Fibroblast of lung (primary cell): Measurements from ENCODE around the gene SLC35B4.

Experiments
- CTCF ChIP-seq, 2 donors: IDR thresholded peaks in 1 of 2; conservative IDR thresholded peaks in 1 of 2; 1 replicate in 1 of 2; 2 replicates in 1 of 2; pipeline ENCODE4 v1.5.1; 2011 to 2012; ENCODE audit warnings: low read length in 2 of 2, control low read depth in 1 of 2, inconsistent platforms in 1 of 2, low read depth in 1 of 2, mild to moderate bottlenecking in 1 of 2
- EZH2 ChIP-seq: IDR thresholded peaks from 2 replicates; pipeline ENCODE4 v1.5.1; 2012; ENCODE audit warnings: low read length, control low read depth, mild to moderate bottlenecking; ENCODE audit errors: missing control alignments

DNA sequence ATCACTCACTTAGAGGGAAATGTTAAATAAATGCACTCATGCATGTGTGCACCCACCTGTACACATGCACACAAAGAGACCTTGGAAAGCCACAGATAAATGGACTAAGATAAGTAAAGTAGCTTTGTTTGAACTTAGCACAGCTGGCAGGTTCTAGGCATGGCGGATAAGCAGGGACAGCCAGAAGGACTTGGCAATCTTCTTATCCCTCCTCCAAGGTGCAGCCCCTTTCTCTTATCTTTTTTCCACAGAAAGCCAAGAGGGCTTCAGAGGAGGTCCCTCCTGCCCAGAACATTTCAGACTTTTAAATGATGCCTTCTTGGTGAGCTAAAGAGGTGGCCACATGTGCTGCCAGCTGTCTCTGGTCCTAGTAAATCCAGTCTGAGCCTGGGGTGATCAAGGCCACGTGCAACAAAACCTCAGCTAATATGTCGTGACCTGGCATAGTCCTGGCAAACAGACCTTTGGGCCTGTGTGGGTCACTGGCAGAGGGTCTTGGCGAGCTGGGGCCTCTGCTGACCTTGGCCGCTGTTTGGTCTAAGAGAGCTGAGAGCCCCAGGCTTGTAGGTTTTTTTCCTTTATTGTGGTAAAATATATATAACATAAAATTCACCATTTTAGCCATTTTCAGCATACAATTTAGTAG is 43.2 kb upstream of the SLC35B4 start:
- TF ChIP-seq CTCF (conservative IDR thresholded peaks at IDR 0.05 in 1 of 2, IDR thresholded peaks at IDR 0.05 in 1 of 2; ENCODE audit: low read depth in 1 of 2, low read length in 2 of 2) (no peak), EZH2 (no peak)
